GM12878 (cell line): ENCODE measurements around the gene ZNF629. TPM values are rescaled to one million over a fixed set of nuclear protein-coding genes. Genes with fewer than 3 reads are reported as not detected.

Source experiments
- ATAC-seq: fragments of 200-7000 bp; cut with Tn5 transposase; 3 replicates; pipeline ENCODE4 v1.9.1; 2020; ENCODE audit warnings: mild to moderate bottlenecking, moderate library complexity
- BruUV-seq: library from RNA; stranded (reverse); fragments of 400-500 nt; replicated peaks from 2 replicates; lab custom pipeline; 2021; lab: Mats Ljungman, UMichigan
- CTCF ChIA-PET: fragments of 300-600 bp; sonication (Branson Sonifier 250); formaldehyde crosslinking; extraction: SDS; loops from one replicate; lab custom pipeline; 2021; ENCODE audit warnings: inconsistent platforms; lab: Yijun Ruan, JAX
- POLR2A ChIA-PET: fragments of 350-600 bp; formaldehyde crosslinking; extraction: SDS; loops from one replicate; lab custom pipeline; 2021; ENCODE audit warnings: inconsistent platforms; lab: Charles Lee
- RAD21 ChIA-PET: fragments of 300-600 bp; sonication (Branson Sonifier 250); formaldehyde crosslinking; loops from one replicate; lab custom pipeline; 2023; ENCODE audit warnings: antibody characterized with exemption; ENCODE audit not compliant: unreplicated experiment; lab: Charles Lee
- SMC1A ChIA-PET: fragments of 300-600 bp; sonication (Branson Sonifier 250); formaldehyde crosslinking; loops from one replicate; lab custom pipeline; 2023; ENCODE audit not compliant: unreplicated experiment, uncharacterized antibody; lab: Charles Lee
- DNase-seq: peaks from one replicate; pipeline ENCODE4 v3.0.0-alpha.2; 2011; ENCODE audit warnings: low read depth, low spot score
- FAIRE-seq: peaks from 3 replicates; lab custom pipeline; 2011; peaks lifted over from hg19 to GRCh38; lab: Jason Lieb, UNC
- H2AFZ ChIP-seq: 2 replicates; pipeline ENCODE4 v1.6.0; 2011; ENCODE audit warnings: low read depth, low read length, control low read depth; ENCODE audit not compliant: control insufficient read depth
- H3K27ac ChIP-seq: 2 replicates; pipeline ENCODE4 v1.5.1; 2011; ENCODE audit warnings: control low read depth; ENCODE audit not compliant: control insufficient read depth, insufficient read depth
- H3K27me3 ChIP-seq, 2 experiments: replicated peaks in 1 of 2; 2 replicates each; pipeline versions ENCODE4 v1.6.0 to v1.6.1; 2011; ENCODE audit warnings: low read length in 1 of 2; ENCODE audit not compliant: control insufficient read depth in 2 of 2, insufficient read depth in 2 of 2
- H3K36me3 ChIP-seq, 2 experiments: 2 replicates each; pipeline ENCODE4 v1.5.1; 2011; ENCODE audit warnings: low read length in 1 of 2; ENCODE audit not compliant: control insufficient read depth in 2 of 2, insufficient read depth in 2 of 2
- H3K4me1 ChIP-seq: 2 replicates; pipeline ENCODE4 v1.6.1; 2011; ENCODE audit warnings: mild to moderate bottlenecking, low read length, moderate library complexity, mixed read lengths; ENCODE audit not compliant: control insufficient read depth, insufficient read depth
- H3K4me2 ChIP-seq: 2 replicates; pipeline ENCODE4 v1.6.0; 2011; ENCODE audit warnings: control low read depth; ENCODE audit not compliant: control insufficient read depth, insufficient read depth
- H3K4me3 ChIP-seq: fragments of 200-600 bp; sonication (generic); 2 replicates; pipeline ENCODE4 v1.5.1; 2016
- H3K79me2 ChIP-seq: 2 replicates; pipeline ENCODE4 v1.6.0; 2011; ENCODE audit warnings: low read length; ENCODE audit not compliant: control insufficient read depth, insufficient read depth
- H3K9ac ChIP-seq: 2 replicates; pipeline ENCODE4 v1.8.0; 2011; ENCODE audit warnings: low read length, control low read depth, mixed read lengths; ENCODE audit not compliant: control insufficient read depth, insufficient read depth
- H3K9me3 ChIP-seq: replicated peaks from 3 replicates; pipeline ENCODE4 v1.5.1; 2011; ENCODE audit warnings: mild to moderate bottlenecking, low read length; ENCODE audit not compliant: control insufficient read depth, insufficient read depth
- H4K20me1 ChIP-seq: 2 replicates; pipeline ENCODE4 v1.6.0; 2011; ENCODE audit not compliant: control insufficient read depth, insufficient read depth
- CBX3 ChIP-seq: fragments of 200-600 bp; sonication (generic); IDR thresholded peaks from 2 replicates; pipeline ENCODE4 v1.6.1; 2016; ENCODE audit warnings: low read depth, borderline replicate concordance
- CREM ChIP-seq: IDR thresholded peaks from 2 replicates; pipeline ENCODE4 v1.6.1; 2014; ENCODE audit warnings: antibody characterized with exemption, low read depth
- DPF2 ChIP-seq: fragments of 450-650 bp; IDR thresholded peaks from 2 replicates; pipeline ENCODE4 v1.6.1; 2017; ENCODE audit warnings: mild to moderate bottlenecking
- GABPA ChIP-seq: IDR thresholded peaks from 2 replicates; pipeline ENCODE4 v1.6.1; 2014; ENCODE audit warnings: antibody characterized with exemption, low read depth, mild to moderate bottlenecking, inconsistent platforms
- KAT2A ChIP-seq: conservative IDR thresholded peaks from 2 replicates; pipeline ENCODE4 v1.6.1; 2011; ENCODE audit warnings: low read depth, low read length; ENCODE audit not compliant: control insufficient read depth
- PML ChIP-seq: IDR thresholded peaks from 2 replicates; pipeline ENCODE4 v1.6.1; 2012; ENCODE audit warnings: low read length, inconsistent platforms
- POLR2AphosphoS5 ChIP-seq: IDR thresholded peaks from 2 replicates; pipeline ENCODE4 v1.6.1; 2011; ENCODE audit warnings: mild to moderate bottlenecking, low read length, inconsistent platforms
- RB1 ChIP-seq: fragments of 450-650 bp; formaldehyde crosslinking; IDR thresholded peaks from 2 replicates; pipeline ENCODE4 v1.6.1; 2017; ENCODE audit warnings: mild to moderate bottlenecking, borderline replicate concordance
- RCOR1 ChIP-seq: conservative IDR thresholded peaks from 2 replicates; pipeline ENCODE4 v1.6.1; 2012; ENCODE audit warnings: low read depth, low read length, improper control_type of control experiment
- WGBS: methylation state at CpG from one replicate; pipeline ENCODE4 v1.1.6; 2016; ENCODE audit warnings: low lambda C conversion rate; ENCODE audit not compliant: insufficient replicate concordance, insufficient coverage; ENCODE audit errors: missing lambda C conversion rate; 5-methylcytosine and 5-hydroxymethylcytosine counted together
- in situ Hi-C: fragments of 300-500 bp; cut with MboI; formaldehyde crosslinking; loops from 9 replicates; pipeline ENCODE4 v1.14.3; 2018; ENCODE audit warnings: mixed read lengths
- intact Hi-C: fragments of 100-400 bp; cut with micrococcal nuclease; formaldehyde crosslinking; loops from one replicate; pipeline ENCODE4 v1.14.2; 2022; ENCODE audit not compliant: unreplicated experiment
- polyA plus RNA-seq, 11 experiments: library from polyadenylated mRNA; depleted of rRNA in 4 of 11; unstranded in 6 of 11; stranded (reverse) in 5 of 11; fragments of >200 nt; fragmentation: Nextera tagmentation in 4 of 11; fragmentation: Illumina TruSeq in 1 of 11; extraction: Ambion mirVana in 4 of 11; extraction: Trizol in 1 of 11; gene quantifications; 1 replicate in 1 of 11; 2 replicates in 10 of 11; pipeline versions ENCODE4 v1.2.1 to v1.2.3, GENCODE V29; 2011 to 2016; ENCODE audit warnings: inconsistent platforms in 2 of 11, missing spikeins in 2 of 11, low read depth in 1 of 11
- total RNA-seq, 4 experiments: library from RNA; depleted of rRNA in 3 of 4; stranded (reverse); fragments of >200 nt in 3 of 4; fragmentation: Illumina TruSeq in 1 of 4; extraction: Trizol in 1 of 4; gene quantifications; 2 replicates each; pipeline versions ENCODE4 v1.2.1 to v1.2.3, GENCODE V29; 2013 to 2021
- TF ChIP-seq, protein P1 (sequence below): fragments of 450-650 bp; IDR thresholded peaks from 2 replicates; pipeline ENCODE4 v1.6.1; 2018; ENCODE audit warnings: borderline replicate concordance, mild to moderate bottlenecking; ENCODE audit not compliant: partially characterized antibody
- TF ChIP-seq, protein P2 (sequence below): fragments of 450-650 bp; formaldehyde crosslinking; IDR thresholded peaks from 2 replicates; pipeline ENCODE4 v1.5.0; 2022; ENCODE audit warnings: mild to moderate bottlenecking, missing genetic modification characterization
- TF ChIP-seq, protein P3 (sequence below): fragments of 450-650 bp; formaldehyde crosslinking; IDR thresholded peaks from 2 replicates; pipeline ENCODE4 v1.4.0; 2022; ENCODE audit warnings: mild to moderate bottlenecking, moderate library complexity

The ZNF629 gene
- total and polyA plus RNA-seq, 10 of the 15 experiments (the other 5 are each of a cell fraction or from before 2014, with no cell fraction given), result 0.02 to 0.69 (median 0.40) TPM

DNA sequence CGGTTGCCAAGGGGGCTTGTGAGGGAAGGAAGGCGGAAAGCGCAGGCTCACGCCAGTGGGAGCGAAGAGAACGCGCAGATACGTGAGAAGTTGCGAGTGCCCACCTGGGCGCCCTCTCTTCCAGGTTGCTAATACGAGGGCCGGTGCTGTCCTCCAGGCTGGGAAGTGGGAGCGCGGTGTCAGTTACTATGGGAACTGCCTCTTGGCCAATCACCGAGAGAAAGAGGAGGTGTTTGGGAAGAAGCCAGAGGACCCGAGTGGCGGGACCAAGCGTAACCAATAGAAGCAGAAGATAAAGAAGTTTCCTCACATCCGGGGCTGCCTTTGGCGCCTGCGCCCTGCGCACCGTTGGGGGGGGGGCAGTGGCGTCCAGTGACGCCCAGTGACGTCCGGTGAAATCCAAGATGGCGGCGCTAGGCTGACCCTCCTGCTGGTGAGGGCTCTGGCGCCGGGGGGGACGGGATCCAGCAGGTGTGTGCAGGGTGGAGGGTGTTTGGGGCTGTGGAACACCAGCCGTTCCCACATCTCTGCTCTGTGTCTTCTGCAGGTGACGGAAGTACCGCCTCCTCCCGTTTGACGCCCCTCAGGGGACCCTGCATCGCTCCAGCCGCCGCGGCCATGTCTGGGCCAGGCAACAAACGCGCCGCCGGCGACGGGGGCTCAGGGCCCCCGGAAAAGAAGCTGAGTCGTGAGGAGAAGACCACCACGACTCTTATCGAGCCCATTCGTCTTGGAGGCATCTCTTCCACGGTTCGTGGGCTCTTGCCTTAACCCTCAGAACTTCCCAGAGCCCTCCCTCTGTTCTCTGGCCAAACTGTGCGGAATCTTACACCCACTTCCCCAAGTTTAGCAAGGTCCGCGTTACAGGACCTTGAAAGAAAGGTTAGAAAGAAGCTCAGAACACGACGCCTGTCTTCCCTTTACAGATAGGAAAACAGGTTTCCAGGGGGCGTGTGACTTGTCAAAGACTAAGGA is 24.8 kb downstream of the ZNF629 start, which contains the start of the genes CFAP119 and RNF40:
Gene CFAP119 (minus strand): TSS at position 135 of the 975 bp plus-strand sequence. CDS start 314 bp downstream, outside the sequence.
Gene RNF40 (plus strand): TSS at position 395 of the 975 bp plus-strand sequence. CDS start 224 bp downstream, at position 619.
- H3K36me3 ChIP-seq, result peaks cover 19 to 25% of the 10 kb centered on the region in 2 experiments; a peak in 3 of 4 replicates
- peak; percentile 100 for FAIRE-seq
- TSS peak; percentile 74 for BruUV-seq
- peak within 1 kb of the TSS; percentile 94 for H2AFZ ChIP-seq
- H3K4me2 ChIP-seq, result peak within 1 kb of the TSS; percentile 95
- no peaks in the 10 kb centered on the region for H4K20me1 ChIP-seq
- peak within 1 kb of the TSS; percentile 74 for H3K27ac ChIP-seq
- intact Hi-C loops, result loop anchor here (5.0 kb wide), 2 partner anchors 105 to 160 kb away; partner anchors contain the start of genes FBRS and FBXL19
- in situ Hi-C loops, result loop anchor here (25.0 kb wide), 1 partner anchor 1125 kb away; no protein-coding TSS in a partner anchor
- SMC1A ChIA-PET, result no interaction called here
- ATAC-seq, result peak; percentile 95
- peak within 1 kb of the TSS; percentile 83 for H3K4me3 ChIP-seq
- peaks cover 15% of the 10 kb centered on the region for H3K79me2 ChIP-seq
- H3K9ac ChIP-seq, result peak within 1 kb of the TSS; percentile 84
- RAD21 ChIA-PET, result interaction anchor here (0.7 kb wide), 1 partner anchor 259 kb away, joined by 3 read pairs; no protein-coding TSS in a partner anchor
- no peaks in the 10 kb centered on the region for H3K9me3 ChIP-seq
- POLR2A ChIA-PET, result interaction anchor here (0.6 to 1.0 kb wide), 6 partner anchors 13 to 328 kb away, joined by 3 to 5 read pairs (median 4); partner anchors contain the start of genes FBXL19 and PHKG2
- WGBS, result under 1% methylated on average over 55 of the region's 60 CpGs
- H3K27me3 ChIP-seq, result no peaks in the 10 kb centered on the region
- DNase-seq, result peak; percentile 88
- peaks cover 9% of the 10 kb centered on the region for H3K4me1 ChIP-seq
- CTCF ChIA-PET, result interaction anchor here (0.8 to 1.1 kb wide), 2 partner anchors 9 to 52 kb away, joined by 4 read pairs; no protein-coding TSS in a partner anchor
- TF ChIP-seq, protein P1, sequence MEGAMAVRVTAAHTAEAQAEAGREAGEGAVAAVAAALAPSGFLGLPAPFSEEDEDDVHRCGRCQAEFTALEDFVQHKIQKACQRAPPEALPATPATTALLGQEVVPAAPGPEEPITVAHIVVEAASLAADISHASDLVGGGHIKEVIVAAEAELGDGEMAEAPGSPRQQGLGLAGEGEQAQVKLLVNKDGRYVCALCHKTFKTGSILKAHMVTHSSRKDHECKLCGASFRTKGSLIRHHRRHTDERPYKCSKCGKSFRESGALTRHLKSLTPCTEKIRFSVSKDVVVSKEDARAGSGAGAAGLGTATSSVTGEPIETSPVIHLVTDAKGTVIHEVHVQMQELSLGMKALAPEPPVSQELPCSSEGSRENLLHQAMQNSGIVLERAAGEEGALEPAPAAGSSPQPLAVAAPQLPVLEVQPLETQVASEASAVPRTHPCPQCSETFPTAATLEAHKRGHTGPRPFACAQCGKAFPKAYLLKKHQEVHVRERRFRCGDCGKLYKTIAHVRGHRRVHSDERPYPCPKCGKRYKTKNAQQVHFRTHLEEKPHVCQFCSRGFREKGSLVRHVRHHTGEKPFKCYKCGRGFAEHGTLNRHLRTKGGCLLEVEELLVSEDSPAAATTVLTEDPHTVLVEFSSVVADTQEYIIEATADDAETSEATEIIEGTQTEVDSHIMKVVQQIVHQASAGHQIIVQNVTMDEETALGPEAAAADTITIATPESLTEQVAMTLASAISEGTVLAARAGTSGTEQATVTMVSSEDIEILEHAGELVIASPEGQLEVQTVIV, result peak; percentile 15
- TF ChIP-seq PML, result no peak; the same call in 1 of the 2 replicates
- peak; percentile 79; the same call in 1 of the 2 replicates for TF ChIP-seq POLR2AphosphoS5
- TF ChIP-seq KAT2A, result no peak
- no peak for TF ChIP-seq RB1
- TF ChIP-seq GABPA, result peak; percentile 63; the same call in 1 of the 2 replicates
- peak; percentile 41; the same call in 1 of the 2 replicates for TF ChIP-seq DPF2
- TF ChIP-seq, protein P2, sequence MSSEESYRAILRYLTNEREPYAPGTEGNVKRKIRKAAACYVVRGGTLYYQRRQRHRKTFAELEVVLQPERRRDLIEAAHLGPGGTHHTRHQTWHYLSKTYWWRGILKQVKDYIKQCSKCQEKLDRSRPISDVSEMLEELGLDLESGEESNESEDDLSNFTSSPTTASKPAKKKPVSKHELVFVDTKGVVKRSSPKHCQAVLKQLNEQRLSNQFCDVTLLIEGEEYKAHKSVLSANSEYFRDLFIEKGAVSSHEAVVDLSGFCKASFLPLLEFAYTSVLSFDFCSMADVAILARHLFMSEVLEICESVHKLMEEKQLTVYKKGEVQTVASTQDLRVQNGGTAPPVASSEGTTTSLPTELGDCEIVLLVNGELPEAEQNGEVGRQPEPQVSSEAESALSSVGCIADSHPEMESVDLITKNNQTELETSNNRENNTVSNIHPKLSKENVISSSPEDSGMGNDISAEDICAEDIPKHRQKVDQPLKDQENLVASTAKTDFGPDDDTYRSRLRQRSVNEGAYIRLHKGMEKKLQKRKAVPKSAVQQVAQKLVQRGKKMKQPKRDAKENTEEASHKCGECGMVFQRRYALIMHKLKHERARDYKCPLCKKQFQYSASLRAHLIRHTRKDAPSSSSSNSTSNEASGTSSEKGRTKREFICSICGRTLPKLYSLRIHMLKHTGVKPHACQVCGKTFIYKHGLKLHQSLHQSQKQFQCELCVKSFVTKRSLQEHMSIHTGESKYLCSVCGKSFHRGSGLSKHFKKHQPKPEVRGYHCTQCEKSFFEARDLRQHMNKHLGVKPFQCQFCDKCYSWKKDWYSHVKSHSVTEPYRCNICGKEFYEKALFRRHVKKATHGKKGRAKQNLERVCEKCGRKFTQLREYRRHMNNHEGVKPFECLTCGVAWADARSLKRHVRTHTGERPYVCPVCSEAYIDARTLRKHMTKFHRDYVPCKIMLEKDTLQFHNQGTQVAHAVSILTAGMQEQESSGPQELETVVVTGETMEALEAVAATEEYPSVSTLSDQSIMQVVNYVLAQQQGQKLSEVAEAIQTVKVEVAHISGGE (CRISPR knock-in tag), result no peak
- TF ChIP-seq RCOR1, result no peak
- no peak for TF ChIP-seq CBX3
- peak; percentile 87 for TF ChIP-seq CREM
- TF ChIP-seq, protein P3, sequence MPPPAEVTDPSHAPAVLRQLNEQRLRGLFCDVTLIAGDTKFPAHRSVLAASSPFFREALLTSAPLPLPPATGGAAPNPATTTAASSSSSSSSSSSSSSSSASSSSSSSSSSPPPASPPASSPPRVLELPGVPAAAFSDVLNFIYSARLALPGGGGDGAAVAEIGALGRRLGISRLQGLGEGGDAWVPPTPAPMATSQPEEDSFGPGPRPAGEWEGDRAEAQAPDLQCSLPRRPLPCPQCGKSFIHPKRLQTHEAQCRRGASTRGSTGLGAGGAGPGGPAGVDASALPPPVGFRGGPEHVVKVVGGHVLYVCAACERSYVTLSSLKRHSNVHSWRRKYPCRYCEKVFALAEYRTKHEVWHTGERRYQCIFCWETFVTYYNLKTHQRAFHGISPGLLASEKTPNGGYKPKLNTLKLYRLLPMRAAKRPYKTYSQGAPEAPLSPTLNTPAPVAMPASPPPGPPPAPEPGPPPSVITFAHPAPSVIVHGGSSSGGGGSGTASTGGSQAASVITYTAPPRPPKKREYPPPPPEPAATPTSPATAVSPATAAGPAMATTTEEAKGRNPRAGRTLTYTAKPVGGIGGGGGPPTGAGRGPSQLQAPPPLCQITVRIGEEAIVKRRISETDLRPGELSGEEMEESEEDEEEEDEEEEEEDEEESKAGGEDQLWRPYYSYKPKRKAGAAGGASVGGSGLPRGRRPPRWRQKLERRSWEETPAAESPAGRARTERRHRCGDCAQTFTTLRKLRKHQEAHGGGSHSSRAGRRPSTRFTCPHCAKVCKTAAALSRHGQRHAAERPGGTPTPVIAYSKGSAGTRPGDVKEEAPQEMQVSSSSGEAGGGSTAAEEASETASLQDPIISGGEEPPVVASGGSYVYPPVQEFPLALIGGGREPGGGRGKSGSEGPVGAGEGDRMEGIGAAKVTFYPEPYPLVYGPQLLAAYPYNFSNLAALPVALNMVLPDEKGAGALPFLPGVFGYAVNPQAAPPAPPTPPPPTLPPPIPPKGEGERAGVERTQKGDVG (CRISPR knock-in tag), result no peak
